ENCODE measurements around the gene ADARB1.

ADARB1 gene

DNA sequence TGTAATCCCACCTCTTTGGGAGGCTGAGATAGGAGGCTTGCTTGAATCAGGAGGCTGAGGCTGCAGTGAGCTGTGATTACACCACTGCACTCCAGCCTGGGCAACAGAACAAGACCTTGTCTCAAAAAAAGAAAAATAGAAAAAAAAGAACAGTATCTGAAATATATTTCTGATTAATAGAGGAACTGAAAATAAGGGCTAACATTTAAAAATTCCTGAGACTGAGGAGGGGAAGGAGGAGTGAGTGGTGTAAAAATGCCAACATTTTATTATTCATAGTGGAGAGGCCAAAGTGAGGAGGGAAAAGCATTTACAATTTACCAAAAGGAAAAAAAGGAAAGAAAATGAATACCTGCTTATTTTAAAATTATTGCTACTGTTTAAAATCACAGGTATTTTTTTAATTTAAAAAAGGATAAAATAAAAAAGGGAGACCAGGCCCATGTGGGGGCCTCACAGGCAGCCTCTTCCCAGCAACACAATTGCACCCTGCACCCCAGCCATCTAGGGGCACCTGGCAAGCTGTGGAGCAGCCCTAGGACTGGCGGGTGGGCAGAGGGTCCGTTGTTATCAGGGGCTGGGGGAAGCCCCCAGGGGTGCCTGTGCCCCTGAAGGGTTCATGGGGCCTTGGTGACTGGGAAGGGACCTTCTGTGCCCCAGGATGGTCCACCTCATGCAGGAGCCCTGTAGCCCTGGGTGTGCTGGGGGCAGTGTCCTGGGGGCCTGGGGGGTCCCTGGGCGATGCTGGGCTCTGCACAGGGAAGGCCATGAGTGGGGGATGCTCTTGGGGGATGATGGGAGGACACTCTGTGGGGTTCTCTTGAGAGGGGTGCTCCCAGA is 34.8 kb upstream of the ADARB1 start:
- no peak for DNase-seq

DNA sequence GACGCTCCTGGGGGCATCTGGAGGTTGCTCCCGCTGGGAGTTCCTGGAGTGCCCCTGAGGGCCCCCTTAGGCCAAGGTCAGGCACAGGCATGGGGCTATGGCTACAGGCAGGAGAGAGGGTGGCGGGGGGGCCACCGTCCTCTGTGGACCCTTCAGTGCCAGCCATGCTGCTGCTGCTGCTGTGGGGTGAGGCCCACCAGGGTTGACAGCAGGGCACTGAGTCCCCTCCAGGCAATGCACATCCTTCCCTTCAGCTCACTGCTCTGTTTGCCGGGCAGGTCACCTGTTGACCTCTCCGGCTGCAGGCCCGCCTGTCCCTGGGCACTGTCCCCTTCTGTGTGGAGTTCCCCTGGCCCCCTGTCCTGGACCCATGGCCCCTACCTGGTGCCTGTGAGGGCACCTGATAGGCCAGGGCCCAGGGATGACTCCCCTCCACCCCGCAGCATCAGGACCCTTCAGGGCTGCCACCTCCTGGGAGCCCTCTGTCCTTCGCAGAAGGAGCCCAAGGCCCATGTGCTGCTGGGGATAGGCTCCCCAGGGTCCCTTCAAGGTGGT is 34.1 kb upstream of the ADARB1 start:
- no peak for DNase-seq

GRCh38 chr21:45040739-45041138 is 33.6 kb upstream of the ADARB1 start:
- no peak for DNase-seq

- no peak for DNase-seq
Observed at GRCh38 chr21:45041351-45041805, 33.0 kb upstream of the ADARB1 start.

- DNase-seq: no peak
Observed at GRCh38 chr21:45041984-45042663, 32.3 kb upstream of the ADARB1 start.

DNA sequence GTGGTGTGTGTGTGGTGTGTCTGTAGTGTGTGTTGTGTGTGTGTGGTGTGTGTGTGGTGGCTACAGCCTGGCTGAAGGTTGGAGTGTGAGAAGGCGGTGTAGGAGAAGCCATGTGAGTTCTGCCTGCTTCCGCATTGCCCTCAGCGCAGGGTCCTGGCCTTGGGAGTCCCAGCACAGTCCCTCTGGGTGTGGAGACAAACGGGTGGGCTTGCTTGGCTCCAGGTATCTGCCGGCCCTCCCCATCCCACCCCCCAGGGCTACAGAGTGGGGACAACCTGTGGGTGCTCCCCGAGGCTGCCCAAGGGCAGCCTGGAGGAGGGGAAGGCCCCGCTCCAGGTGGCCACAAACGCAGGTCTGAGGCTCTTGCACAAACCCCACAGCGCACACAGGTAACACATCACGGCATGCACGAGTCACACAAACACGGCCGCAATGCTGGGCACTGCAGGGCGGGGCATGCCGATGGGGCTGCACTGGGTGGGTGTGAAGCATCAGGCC is 31.7 kb upstream of the ADARB1 start:
- DNase-seq: no peak

DNA sequence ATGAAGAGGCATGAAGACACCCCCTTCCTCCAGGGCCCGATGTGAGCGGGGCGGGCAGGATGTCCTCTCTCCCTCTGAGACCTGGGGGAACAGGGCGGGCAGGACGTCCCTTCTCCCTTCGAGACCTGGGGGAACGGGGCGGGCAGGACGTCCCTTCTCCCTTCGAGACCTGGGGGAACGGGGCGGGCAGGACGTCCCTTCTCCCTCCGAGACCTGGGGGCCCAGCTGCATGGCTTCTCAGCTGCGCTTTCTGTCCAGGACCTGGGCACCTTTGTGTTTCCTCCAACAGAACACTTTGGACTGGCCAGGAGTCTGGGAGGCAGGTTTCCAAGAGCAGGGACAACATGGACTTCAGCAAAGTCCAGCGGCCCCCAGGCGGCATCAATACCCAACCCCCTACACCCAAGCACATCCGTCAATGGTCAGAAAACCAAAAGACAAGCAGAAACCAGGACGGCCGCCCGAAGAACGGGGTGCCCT is 30.8 kb upstream of the ADARB1 start:
- no peak for DNase-seq

DNA sequence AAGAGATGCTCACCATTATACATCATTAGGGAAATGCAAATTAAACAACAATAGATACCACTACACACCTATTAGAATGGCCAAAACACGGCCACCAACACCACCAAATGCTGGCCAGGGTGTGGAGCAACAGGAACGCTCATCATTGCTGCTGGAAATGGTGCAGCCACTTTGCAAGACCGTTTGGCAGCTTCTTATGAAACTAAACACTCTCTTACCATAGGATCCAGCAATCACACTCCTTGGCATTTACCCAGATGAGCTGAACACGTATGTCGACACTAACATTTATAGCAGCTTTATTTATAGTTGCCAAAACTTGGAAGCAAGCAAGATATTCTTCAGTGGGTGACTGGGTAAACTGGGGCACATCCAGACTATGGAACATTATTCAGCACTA is 28.9 kb upstream of the ADARB1 start:
- no peak for DNase-seq

DNA sequence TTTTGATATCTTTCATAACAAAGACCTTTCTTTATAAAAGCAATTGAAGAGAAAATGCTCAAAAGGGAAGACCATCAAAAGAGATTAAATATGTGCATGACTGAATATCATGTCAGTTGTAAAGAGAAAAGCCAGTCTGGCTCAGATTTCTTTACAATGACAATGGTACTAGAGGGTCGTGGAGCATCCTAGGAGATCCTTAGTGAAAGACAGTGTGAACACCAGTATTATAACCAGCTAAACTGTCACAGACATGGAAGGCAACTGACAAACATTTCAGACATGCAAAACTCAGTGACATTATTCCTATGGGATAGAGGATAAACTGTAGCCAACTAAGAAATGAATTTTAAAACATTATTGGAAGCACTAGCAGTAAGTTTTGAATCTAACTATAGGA is 27.1 kb upstream of the ADARB1 start:
- no peak for DNase-seq

DNA sequence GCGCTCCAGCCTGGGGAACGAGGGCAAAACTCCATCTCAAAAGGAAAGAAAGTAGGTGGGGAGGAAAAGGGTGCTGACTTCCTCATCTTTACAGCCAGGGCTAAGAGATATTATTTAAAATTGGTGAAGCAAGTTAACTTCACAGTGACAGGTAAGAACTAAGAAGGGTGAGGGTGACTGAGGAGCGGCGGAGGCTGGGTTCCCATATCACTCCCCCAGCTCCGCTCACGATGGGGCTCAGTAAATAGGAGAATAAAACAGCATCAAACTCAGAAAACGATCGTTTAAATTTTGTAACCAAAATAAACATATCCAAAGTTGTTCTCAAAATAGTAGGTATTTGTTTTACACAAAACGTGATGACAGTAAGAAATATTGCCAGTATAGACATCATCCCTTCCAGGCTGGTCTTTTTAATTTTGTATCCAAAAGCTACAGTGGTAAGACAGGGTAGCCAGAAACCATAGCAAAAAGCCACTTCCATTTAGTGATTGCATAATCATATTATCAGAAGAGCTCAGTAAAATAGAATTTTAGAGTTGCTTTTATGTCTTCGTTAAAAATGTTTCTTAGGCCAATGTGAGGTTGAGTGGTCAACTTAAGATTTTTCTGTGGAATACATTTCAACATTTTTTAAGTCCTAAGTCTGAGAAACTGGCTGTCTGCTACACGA is 26.2 kb upstream of the ADARB1 start:
- no peak for DNase-seq

DNA sequence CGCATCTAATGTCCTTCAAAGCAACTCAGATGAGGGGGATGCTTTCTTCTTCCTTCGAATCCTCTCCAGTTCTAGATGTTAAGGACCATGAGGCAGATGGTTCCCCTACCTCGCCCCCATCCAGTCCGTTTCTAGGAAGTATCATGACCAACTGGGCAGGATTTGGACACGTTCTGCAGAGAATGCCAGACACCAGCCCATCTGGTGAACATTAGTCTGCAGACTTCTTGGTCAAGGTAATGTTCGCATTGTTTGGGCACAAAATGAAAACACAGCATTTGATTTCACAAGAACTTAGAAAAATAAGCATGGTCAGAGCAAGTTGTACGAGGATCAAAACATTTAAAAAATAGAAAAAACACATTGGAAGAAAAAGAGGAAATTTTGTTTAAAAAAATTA is 25.4 kb upstream of the ADARB1 start:
- DNase-seq: no peak

- DNase-seq: no peak
Observed at GRCh38 chr21:45049714-45050344, 24.6 kb upstream of the ADARB1 start.

GRCh38 chr21:45050345-45050796 is 24.0 kb upstream of the ADARB1 start:
- DNase-seq: no peak

- no peak for DNase-seq
Observed at GRCh38 chr21:45050797-45051489, 23.4 kb upstream of the ADARB1 start.

- no peak for DNase-seq
Observed at GRCh38 chr21:45051580-45052434, 22.6 kb upstream of the ADARB1 start.

DNA sequence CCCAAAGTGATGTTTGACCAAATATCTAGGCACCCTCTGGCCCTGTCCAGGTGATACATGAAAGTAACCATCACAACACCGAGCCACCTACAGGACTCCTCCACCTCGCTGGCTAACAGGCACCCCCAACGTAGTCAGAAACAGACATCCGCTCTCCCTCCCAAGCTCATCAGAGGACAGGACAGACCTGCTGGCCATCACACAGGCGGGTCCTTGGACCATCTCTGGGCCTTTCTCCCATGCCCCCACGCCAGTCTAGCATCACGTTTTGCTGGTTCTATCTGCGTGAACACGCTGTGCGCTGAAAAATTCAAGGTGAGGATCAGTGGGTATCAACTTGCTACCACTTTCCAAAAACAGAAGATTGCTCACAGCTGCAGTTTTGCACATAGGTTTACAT is 21.4 kb upstream of the ADARB1 start:
- DNase-seq: no peak

DNA sequence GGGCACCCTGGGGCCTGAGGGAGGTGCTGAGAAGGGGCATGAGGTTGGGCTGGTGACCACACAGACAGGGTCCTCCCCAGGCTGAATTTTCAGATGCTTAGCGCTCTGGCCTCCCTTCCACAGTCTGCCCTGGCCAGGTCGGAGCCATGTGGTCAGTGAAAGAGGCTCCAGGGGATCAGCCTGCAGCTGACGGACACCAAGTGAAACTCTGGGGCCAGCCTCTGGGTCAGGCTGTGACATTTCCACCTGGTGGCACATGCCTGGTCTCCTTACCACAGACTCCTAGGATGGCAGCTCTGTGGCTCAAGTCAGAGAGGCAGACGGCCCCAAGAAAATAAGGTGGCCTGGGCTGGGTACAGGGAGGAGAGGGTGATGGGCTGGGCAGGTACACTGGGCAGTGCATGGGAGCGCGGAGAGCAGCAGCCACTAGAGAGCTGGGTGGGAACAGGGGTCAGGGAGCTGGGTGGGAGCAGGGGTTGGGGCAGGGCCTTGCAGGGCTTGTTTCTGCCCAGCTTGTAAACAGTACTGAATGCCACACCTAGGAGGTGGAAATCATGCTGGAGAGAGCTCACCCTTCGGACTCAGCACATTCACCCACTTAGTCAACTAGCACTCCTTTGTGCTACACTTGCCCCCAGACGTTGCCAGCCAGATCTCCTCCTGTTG is 20.7 kb upstream of the ADARB1 start:
- DNase-seq: no peak

GRCh38 chr21:45054227-45054926 is 20.0 kb upstream of the ADARB1 start:
- DNase-seq: no peak

DNA sequence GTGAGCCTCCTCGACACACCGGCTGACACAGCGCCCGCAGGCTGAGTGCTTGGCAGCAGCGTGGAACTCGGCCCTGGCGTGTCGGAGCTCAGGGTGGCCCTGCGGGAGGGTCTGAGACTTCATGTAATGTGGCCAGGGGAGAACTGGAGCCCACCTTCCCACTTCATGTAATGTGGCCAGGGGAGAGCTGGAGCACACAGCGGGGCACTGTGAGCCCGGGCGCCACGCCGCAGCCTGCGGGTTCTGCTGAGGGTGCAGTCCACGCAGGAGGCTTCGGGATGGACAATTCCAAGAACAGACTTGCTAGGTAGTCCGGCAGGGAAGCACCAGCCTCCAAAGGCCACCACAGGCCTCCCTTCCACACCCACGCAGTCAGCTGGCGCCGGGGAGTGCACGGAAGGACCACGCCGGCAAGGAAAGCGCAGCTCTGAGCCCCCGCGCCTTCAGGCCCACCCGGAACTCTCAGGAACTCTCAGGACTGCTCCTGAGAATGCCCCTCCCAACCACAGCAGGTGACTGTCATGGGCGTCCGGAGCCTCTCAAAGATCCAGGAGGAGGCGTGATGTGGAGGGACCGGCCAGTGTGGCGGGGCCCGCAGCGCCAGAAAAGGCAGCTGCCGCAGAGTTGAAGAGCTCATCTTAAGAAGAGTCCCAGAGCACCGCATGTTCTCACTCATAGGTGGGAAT is 19.3 kb upstream of the ADARB1 start:
- no peak for DNase-seq
